Activated B cell treated with CpG ODN at 0.5 μM for 24 hours (primary cell): ENCODE results near the gene HDAC4. TPM values are rescaled to one million over a fixed set of nuclear protein-coding genes. Genes with fewer than 3 reads are reported as not detected.

ENCODE experiments used
- ATAC-seq: fragments of 200-7000 bp; cut with Tn5 transposase; one replicate; pipeline ENCODE4 v1.10.0; 2021; ENCODE audit warnings: low read depth, mild to moderate bottlenecking, moderate library complexity
- CTCF ChIA-PET: fragments of 350-600 bp; sonication (Branson Sonifier 250); formaldehyde crosslinking; loops from one replicate; lab custom pipeline; 2021; ENCODE audit warnings: antibody characterized with exemption; lab: Charles Lee
- POLR2A ChIA-PET: fragments of 350-600 bp; sonication (Branson Sonifier 250); formaldehyde crosslinking; loops from one replicate; lab custom pipeline; 2021; ENCODE audit warnings: antibody characterized with exemption; lab: Charles Lee
- DNase-seq: peaks from one replicate; pipeline ENCODE4 v3.0.0; 2022
- H3K27ac Mint-ChIP-seq: one replicate; pipeline ENCODE4 v1.8.0; 2020; ENCODE audit warnings: mixed read lengths
- H3K27me3 Mint-ChIP-seq: one replicate; pipeline ENCODE4 v1.8.0; 2021; ENCODE audit warnings: mixed read lengths
- H3K36me3 Mint-ChIP-seq: one replicate; pipeline ENCODE4 v1.8.0; 2021; ENCODE audit warnings: low read depth, mixed read lengths
- H3K4me1 Mint-ChIP-seq: one replicate; pipeline ENCODE4 v1.8.0; 2021; ENCODE audit warnings: mixed read lengths
- H3K4me3 Mint-ChIP-seq: one replicate; pipeline ENCODE4 v1.8.0; 2020; ENCODE audit warnings: mild to moderate bottlenecking, mixed read lengths
- H3K9me3 Mint-ChIP-seq: one replicate; pipeline ENCODE4 v1.8.0; 2020; ENCODE audit warnings: mixed read lengths
- CTCF ChIP-seq: fragments of 200-600 bp; IDR thresholded peaks from one replicate; pipeline ENCODE4 v1.8.0; 2022; ENCODE audit warnings: antibody characterized with exemption, mild to moderate bottlenecking
- intact Hi-C: fragments of 100-400 bp; cut with micrococcal nuclease; formaldehyde crosslinking; loops from one replicate; pipeline ENCODE4 v1.15.1; 2024
- total RNA-seq: library from RNA; stranded (reverse); gene quantifications from 2 replicates; pipeline ENCODE4 v1.2.3, GENCODE V29; 2022

The HDAC4 gene
- total RNA-seq, 1 donor from 2014 or later: 31.9 TPM

DNA sequence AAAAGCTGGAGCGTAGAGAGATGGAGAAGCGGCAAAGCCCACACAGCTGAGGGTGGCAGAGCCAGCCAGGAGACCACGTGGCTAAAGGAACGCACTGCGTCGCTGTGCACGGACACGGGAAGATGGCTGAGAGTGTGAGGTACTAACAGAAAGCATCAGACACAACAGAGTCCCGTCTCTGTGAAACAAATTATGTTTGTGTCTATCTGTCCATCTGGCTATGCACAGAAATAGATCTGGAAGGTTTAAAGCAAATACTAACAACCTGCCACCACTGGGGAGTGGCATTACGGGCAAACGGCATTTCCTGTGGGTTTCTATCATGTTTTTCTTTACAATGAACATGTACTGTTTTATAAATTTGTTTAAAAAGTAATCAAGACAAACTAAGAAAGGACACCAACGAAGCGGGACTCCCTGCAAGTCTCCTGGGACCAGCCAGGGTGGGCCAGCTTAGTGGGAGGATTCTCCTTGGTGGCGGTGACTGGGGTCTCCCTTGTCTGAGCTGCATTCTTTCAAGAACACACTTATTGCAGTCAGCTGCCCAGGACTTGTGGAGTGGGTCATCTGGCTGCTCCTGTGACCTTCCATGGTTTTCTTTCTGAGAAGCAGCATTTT, 290.8 kb downstream of the HDAC4 start:
- no peak overlapping the region for H3K27ac Mint-ChIP-seq
- peaks cover 29% of the 10 kb centered on the region for H3K36me3 Mint-ChIP-seq

DNA sequence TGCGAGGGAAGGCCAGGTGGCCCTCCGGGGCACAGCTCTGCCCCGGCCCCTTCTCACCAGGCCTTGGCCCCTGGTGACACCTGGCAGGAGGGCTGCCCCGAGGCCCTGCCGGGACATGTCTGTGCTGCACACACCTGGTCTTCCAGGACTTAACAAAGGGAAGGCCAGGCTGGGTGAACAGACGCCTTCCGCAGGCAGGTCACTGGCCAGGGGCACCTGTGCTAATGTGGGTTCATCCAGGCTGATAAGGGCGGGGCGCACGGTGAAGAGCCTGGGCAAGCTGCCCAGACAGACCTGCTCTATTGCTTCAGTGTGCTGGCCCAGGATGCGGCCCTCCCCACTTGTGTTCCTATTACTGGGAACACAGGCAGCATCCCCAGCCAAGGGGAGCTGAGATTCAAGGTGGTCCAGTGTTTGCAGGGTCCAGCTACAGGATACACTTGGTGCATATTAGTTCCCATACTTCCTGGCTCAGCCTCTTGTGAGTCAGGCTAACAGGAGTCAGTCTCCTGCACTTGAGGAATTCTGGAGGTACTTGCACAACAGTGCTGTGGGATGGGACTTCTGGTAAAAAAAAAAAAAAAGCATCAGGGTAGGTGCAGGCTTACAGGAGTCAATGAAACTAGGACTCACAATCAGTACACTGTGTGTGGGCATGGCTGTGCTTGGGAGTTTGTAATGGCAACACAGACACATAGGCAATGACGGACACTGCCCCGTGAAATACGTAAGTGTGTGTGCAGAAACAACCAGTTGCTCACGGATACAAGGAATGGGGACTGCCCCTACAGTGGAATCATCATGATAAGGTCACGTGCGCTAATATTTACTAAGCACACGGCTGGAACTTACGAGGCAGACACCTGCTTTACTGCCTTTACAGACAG, 291.5 kb downstream of the HDAC4 start:
- intact Hi-C loops: no loop called here
- Mint-ChIP-seq H3K4me3 (no peak overlapping the region), H3K36me3 (peaks cover 33% of the 10 kb centered on the region), H3K27me3 (no peaks in the 10 kb centered on the region), H3K9me3 (no peaks in the 10 kb centered on the region), H3K27ac (no peak overlapping the region), H3K4me1 (no peaks in the 10 kb centered on the region)
- CTCF ChIA-PET: no interaction called here
- DNase-seq (no peak), ATAC-seq (no peak)
- TF ChIP-seq CTCF: no peak
- POLR2A ChIA-PET: no interaction called here

More for the DNA sequence above, 290.8 kb downstream of the HDAC4 start:
- DNase-seq (no peak), ATAC-seq (no peak)
- no peak for TF ChIP-seq CTCF
- CTCF ChIA-PET: no interaction called here
- H3K9me3 Mint-ChIP-seq: no peaks in the 10 kb centered on the region
- no peaks in the 10 kb centered on the region for H3K4me1 Mint-ChIP-seq
- no peaks in the 10 kb centered on the region for H3K27me3 Mint-ChIP-seq
- intact Hi-C loops: no loop called here
- POLR2A ChIA-PET: no interaction called here
- H3K4me3 Mint-ChIP-seq: no peak overlapping the region

- Mint-ChIP-seq H3K36me3 (peaks cover 33% of the 10 kb centered on the region), H3K4me1 (no peaks in the 10 kb centered on the region), H3K4me3 (no peak overlapping the region), H3K27me3 (no peaks in the 10 kb centered on the region), H3K9me3 (no peaks in the 10 kb centered on the region), H3K27ac (no peak overlapping the region)
- ATAC-seq (no peak), DNase-seq (no peak)
- POLR2A ChIA-PET: no interaction called here
- CTCF ChIA-PET: no interaction called here
- intact Hi-C loops: no loop called here
- no peak for TF ChIP-seq CTCF
These were observed 292.4 kb downstream of the HDAC4 start for GRCh38 chr2:239108459-239108858.

DNA sequence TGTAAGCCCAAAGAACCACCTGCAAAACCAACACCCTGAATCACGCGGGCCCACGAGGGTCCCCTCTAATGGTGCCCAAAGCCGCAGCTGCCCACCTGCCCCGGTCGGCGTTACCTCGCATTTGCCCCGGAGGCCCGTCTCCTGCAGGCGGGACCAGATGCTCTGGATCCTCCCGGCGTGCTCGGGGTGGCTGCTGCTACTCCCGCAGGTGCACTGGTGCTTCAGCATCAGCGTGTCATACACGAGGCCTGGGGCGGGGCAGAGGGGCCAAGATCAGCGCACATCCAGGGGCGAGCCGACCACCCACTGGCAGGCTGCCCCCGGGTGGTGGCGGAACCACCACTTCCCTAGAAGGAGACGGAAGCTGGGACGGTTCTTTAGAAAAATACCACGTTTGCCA, 292.9 kb downstream of the HDAC4 start:
- DNase-seq: no peak
- POLR2A ChIA-PET: no interaction called here

More for the DNA sequence above, 292.9 kb downstream of the HDAC4 start:
- CTCF ChIA-PET: no interaction called here
- no peak for TF ChIP-seq CTCF
- Mint-ChIP-seq H3K4me3 (no peak overlapping the region), H3K4me1 (no peaks in the 10 kb centered on the region), H3K27ac (no peak overlapping the region), H3K9me3 (no peaks in the 10 kb centered on the region), H3K36me3 (peaks cover 33% of the 10 kb centered on the region), H3K27me3 (no peaks in the 10 kb centered on the region)
- intact Hi-C loops: no loop called here
- ATAC-seq: no peak
